Liver (tissue), 9 donors: Measurements from ENCODE around the gene PDZD2. TPM values are rescaled to one million over a fixed set of nuclear protein-coding genes. Genes with fewer than 3 reads are reported as not detected.

Experiments
- DNase-seq: peaks from one replicate; pipeline ENCODE4 v3.0.0-alpha.2; 2017; ENCODE audit warnings: low spot score
- H3K27ac ChIP-seq, 2 donors: one replicate each; pipeline ENCODE4 v1.7.0; 2013; ENCODE audit warnings: inconsistent platforms in 2 of 2, low read length in 2 of 2, control low read depth in 1 of 2, low read depth in 1 of 2, mild to moderate bottlenecking in 1 of 2
- H3K27me3 ChIP-seq, 4 donors: one replicate each; pipeline versions ENCODE4 v1.6.1 to v1.7.0; 2013; ENCODE audit warnings: low read length in 3 of 4, inconsistent platforms in 1 of 4, mild to moderate bottlenecking in 1 of 4, moderate library complexity in 1 of 4; ENCODE audit not compliant: control insufficient read depth in 4 of 4, insufficient read depth in 4 of 4
- H3K36me3 ChIP-seq, 4 donors: one replicate each; pipeline versions ENCODE4 v1.6.1 to v1.7.0; 2013; ENCODE audit warnings: low read length in 3 of 4, mild to moderate bottlenecking in 3 of 4, low read depth in 1 of 4, moderate library complexity in 1 of 4; ENCODE audit not compliant: control insufficient read depth in 4 of 4, insufficient read depth in 3 of 4
- H3K4me1 ChIP-seq, 4 donors: one replicate each; pipeline versions ENCODE4 v1.6.1 to v1.7.0; 2013; ENCODE audit warnings: low read length in 3 of 4, mild to moderate bottlenecking in 3 of 4, moderate library complexity in 1 of 4; ENCODE audit not compliant: control insufficient read depth in 4 of 4, insufficient read depth in 4 of 4
- H3K4me3 ChIP-seq, 3 donors: one replicate each; pipeline versions ENCODE4 v1.6.1 to v1.7.0; 2013; ENCODE audit warnings: low read length in 3 of 3, control low read depth in 1 of 3, low read depth in 1 of 3, mild to moderate bottlenecking in 1 of 3
- H3K9ac ChIP-seq, 2 donors: one replicate each; pipeline ENCODE4 v1.7.0; 2013; ENCODE audit warnings: low read length in 2 of 2, mild to moderate bottlenecking in 2 of 2, moderate library complexity in 2 of 2, control low read depth in 1 of 2, low read depth in 1 of 2
- H3K9me3 ChIP-seq, 4 donors: one replicate each; pipeline versions ENCODE4 v1.6.1 to v1.7.0; 2013; ENCODE audit warnings: low read length in 3 of 4; ENCODE audit not compliant: control insufficient read depth in 4 of 4
- EGR1 ChIP-seq, 2 donors: IDR thresholded peaks; 2 replicates each; pipeline ENCODE4 v1.6.1; 2016 to 2018; ENCODE audit warnings: antibody characterized with exemption in 2 of 2, low read depth in 2 of 2
- FOXA1 ChIP-seq: IDR thresholded peaks from 2 replicates; pipeline ENCODE4 v1.6.1; 2016; ENCODE audit warnings: antibody characterized with exemption
- FOXA2 ChIP-seq: IDR thresholded peaks from 2 replicates; pipeline ENCODE4 v1.6.1; 2016; ENCODE audit warnings: antibody characterized with exemption
- GABPA ChIP-seq, 2 donors: IDR thresholded peaks in 1 of 2; conservative IDR thresholded peaks in 1 of 2; 2 replicates each; pipeline ENCODE4 v1.6.1; 2016; ENCODE audit warnings: antibody characterized with exemption in 2 of 2, mild to moderate bottlenecking in 1 of 2, moderate library complexity in 1 of 2
- HNF4A ChIP-seq, 2 donors: conservative IDR thresholded peaks; 2 replicates each; pipeline ENCODE4 v1.6.1; 2016; ENCODE audit warnings: antibody characterized with exemption in 2 of 2, mild to moderate bottlenecking in 2 of 2
- HNF4G ChIP-seq: IDR thresholded peaks from 2 replicates; pipeline ENCODE4 v1.6.1; 2016; ENCODE audit warnings: antibody characterized with exemption
- JUND ChIP-seq, 2 donors: IDR thresholded peaks; 2 replicates each; pipeline ENCODE4 v1.6.1; 2016; ENCODE audit warnings: antibody characterized with exemption in 2 of 2
- RAD21 ChIP-seq, 2 donors: IDR thresholded peaks; 2 replicates each; pipeline ENCODE4 v1.6.1; 2016; ENCODE audit warnings: antibody characterized with exemption in 2 of 2, mild to moderate bottlenecking in 2 of 2
- RXRA ChIP-seq, 2 donors: IDR thresholded peaks; 2 replicates each; pipeline ENCODE4 v1.6.1; 2017 to 2018; ENCODE audit warnings: antibody characterized with exemption in 2 of 2, mild to moderate bottlenecking in 1 of 2
- SP1 ChIP-seq: IDR thresholded peaks from 2 replicates; pipeline ENCODE4 v1.6.1; 2018; ENCODE audit warnings: antibody characterized with exemption, mild to moderate bottlenecking
- TAF1 ChIP-seq: conservative IDR thresholded peaks from 2 replicates; pipeline ENCODE4 v1.6.1; 2016; ENCODE audit warnings: antibody characterized with exemption, mild to moderate bottlenecking
- YY1 ChIP-seq: IDR thresholded peaks from 2 replicates; pipeline ENCODE4 v1.6.1; 2016; ENCODE audit warnings: antibody characterized with exemption, mild to moderate bottlenecking
- WGBS: extraction: QIAGEN DNeasy Blood & Tissue Kit; methylation state at CpG from one replicate; pipeline ENCODE4 v1.1.7; 2013; 5-methylcytosine and 5-hydroxymethylcytosine counted together
- polyA plus RNA-seq, 2 donors: library from polyadenylated mRNA; stranded (reverse) in 1 of 2; unstranded in 1 of 2; fragments of 200-250 nt in 1 of 2; fragments of >200 nt in 1 of 2; fragmentation: Nextera tagmentation in 1 of 2; extraction: Ambion mirVana in 1 of 2; gene quantifications; one replicate each; pipeline versions ENCODE4 v1.2.1 to v1.2.3, GENCODE V29; 2013 to 2015
- total RNA-seq, 2 donors: library from RNA; depleted of rRNA; stranded (reverse); fragments of >200 nt; gene quantifications; one replicate each; pipeline ENCODE4 v1.2.3, GENCODE V29; 2014
- TF ChIP-seq, protein P1 (sequence below): IDR thresholded peaks from 2 replicates; pipeline ENCODE4 v1.6.1; 2016; ENCODE audit warnings: antibody characterized with exemption
- TF ChIP-seq, protein P2 (sequence below): IDR thresholded peaks from 2 replicates; pipeline ENCODE4 v1.6.1; 2016; ENCODE audit warnings: antibody characterized with exemption
- TF ChIP-seq, protein P3 (sequence below): IDR thresholded peaks from 2 replicates; pipeline ENCODE4 v1.6.1; 2016; ENCODE audit warnings: antibody characterized with exemption, mild to moderate bottlenecking
- TF ChIP-seq, protein P4 (sequence below): fragments of 150-350 bp; IDR thresholded peaks from 2 replicates; pipeline ENCODE4 v1.5.1; 2017; ENCODE audit warnings: improper control_type of control experiment, low read depth, low read length; ENCODE audit not compliant: missing input control
- TF ChIP-seq, protein P5 (sequence below): IDR thresholded peaks from 2 replicates; pipeline ENCODE4 v1.6.1; 2016; ENCODE audit warnings: antibody characterized with exemption
- donor health status: healthy.
- donor health status: healthy.
- donor health status: healthy.
- donor health status: healthy.
- donor health status: healthy.

Gene PDZD2
- total and polyA plus RNA-seq, 4 donors = 0.27 to 1.1 (median 0.54) TPM

DNA sequence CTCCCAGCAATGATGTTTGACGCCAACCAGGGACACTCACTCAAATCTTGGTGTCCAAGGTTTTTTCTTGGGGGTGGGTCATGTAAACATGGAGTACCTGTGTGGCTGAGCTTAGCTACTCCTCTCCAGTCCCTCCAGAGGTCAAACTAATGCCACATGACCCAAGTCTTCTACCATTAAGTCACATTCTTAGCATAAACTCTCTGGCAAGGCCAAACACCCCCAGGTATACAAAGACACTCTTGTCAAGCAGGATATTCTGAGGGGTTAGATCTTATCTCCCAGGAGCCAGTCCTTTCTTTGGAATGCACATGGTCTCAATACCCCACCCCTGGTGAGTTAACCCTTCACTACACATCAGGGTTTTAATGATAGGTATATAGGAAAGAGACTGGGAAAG lies 161.4 kb downstream of the PDZD2 start:
- no peak for TF ChIP-seq FOXA2
- TF ChIP-seq, protein P1, sequence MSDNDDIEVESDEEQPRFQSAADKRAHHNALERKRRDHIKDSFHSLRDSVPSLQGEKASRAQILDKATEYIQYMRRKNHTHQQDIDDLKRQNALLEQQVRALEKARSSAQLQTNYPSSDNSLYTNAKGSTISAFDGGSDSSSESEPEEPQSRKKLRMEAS = no peak
- TF ChIP-seq, protein P2, sequence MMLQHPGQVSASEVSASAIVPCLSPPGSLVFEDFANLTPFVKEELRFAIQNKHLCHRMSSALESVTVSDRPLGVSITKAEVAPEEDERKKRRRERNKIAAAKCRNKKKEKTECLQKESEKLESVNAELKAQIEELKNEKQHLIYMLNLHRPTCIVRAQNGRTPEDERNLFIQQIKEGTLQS = no peak
- no peak for TF ChIP-seq RAD21 (IDR thresholded peaks at IDR 0.05)
- TF ChIP-seq, protein P3, sequence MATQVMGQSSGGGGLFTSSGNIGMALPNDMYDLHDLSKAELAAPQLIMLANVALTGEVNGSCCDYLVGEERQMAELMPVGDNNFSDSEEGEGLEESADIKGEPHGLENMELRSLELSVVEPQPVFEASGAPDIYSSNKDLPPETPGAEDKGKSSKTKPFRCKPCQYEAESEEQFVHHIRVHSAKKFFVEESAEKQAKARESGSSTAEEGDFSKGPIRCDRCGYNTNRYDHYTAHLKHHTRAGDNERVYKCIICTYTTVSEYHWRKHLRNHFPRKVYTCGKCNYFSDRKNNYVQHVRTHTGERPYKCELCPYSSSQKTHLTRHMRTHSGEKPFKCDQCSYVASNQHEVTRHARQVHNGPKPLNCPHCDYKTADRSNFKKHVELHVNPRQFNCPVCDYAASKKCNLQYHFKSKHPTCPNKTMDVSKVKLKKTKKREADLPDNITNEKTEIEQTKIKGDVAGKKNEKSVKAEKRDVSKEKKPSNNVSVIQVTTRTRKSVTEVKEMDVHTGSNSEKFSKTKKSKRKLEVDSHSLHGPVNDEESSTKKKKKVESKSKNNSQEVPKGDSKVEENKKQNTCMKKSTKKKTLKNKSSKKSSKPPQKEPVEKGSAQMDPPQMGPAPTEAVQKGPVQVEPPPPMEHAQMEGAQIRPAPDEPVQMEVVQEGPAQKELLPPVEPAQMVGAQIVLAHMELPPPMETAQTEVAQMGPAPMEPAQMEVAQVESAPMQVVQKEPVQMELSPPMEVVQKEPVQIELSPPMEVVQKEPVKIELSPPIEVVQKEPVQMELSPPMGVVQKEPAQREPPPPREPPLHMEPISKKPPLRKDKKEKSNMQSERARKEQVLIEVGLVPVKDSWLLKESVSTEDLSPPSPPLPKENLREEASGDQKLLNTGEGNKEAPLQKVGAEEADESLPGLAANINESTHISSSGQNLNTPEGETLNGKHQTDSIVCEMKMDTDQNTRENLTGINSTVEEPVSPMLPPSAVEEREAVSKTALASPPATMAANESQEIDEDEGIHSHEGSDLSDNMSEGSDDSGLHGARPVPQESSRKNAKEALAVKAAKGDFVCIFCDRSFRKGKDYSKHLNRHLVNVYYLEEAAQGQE = no peak
- no peak for TF ChIP-seq EGR1 (IDR thresholded peaks at IDR 0.05; ENCODE audit: low read depth in 2 of 2)
- TF ChIP-seq HNF4A (conservative IDR thresholded peaks at IDR 0.05) = no peak
- TF ChIP-seq, protein P4, sequence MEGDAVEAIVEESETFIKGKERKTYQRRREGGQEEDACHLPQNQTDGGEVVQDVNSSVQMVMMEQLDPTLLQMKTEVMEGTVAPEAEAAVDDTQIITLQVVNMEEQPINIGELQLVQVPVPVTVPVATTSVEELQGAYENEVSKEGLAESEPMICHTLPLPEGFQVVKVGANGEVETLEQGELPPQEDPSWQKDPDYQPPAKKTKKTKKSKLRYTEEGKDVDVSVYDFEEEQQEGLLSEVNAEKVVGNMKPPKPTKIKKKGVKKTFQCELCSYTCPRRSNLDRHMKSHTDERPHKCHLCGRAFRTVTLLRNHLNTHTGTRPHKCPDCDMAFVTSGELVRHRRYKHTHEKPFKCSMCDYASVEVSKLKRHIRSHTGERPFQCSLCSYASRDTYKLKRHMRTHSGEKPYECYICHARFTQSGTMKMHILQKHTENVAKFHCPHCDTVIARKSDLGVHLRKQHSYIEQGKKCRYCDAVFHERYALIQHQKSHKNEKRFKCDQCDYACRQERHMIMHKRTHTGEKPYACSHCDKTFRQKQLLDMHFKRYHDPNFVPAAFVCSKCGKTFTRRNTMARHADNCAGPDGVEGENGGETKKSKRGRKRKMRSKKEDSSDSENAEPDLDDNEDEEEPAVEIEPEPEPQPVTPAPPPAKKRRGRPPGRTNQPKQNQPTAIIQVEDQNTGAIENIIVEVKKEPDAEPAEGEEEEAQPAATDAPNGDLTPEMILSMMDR = no peak
- TF ChIP-seq HNF4G = no peak
- TF ChIP-seq JUND (IDR thresholded peaks at IDR 0.05) = no peak
- no peak for TF ChIP-seq RXRA (IDR thresholded peaks at IDR 0.05)
- no peak for TF ChIP-seq FOXA1
- H3K4me1 ChIP-seq = no peaks in the 10 kb centered on the region
- peaks cover 0 to 2% (median 0%) of the 10 kb centered on the region in 4 donors for H3K27me3 ChIP-seq
- H3K9me3 ChIP-seq = no peaks in the 10 kb centered on the region
- WGBS = 88% methylated on average over 1 of the region's 1 CpG
- H3K9ac ChIP-seq = no peak overlapping the region
- no peak overlapping the region for H3K27ac ChIP-seq
- no peak for DNase-seq
- H3K36me3 ChIP-seq = no peaks in the 10 kb centered on the region
- no peak overlapping the region for H3K4me3 ChIP-seq

DNA sequence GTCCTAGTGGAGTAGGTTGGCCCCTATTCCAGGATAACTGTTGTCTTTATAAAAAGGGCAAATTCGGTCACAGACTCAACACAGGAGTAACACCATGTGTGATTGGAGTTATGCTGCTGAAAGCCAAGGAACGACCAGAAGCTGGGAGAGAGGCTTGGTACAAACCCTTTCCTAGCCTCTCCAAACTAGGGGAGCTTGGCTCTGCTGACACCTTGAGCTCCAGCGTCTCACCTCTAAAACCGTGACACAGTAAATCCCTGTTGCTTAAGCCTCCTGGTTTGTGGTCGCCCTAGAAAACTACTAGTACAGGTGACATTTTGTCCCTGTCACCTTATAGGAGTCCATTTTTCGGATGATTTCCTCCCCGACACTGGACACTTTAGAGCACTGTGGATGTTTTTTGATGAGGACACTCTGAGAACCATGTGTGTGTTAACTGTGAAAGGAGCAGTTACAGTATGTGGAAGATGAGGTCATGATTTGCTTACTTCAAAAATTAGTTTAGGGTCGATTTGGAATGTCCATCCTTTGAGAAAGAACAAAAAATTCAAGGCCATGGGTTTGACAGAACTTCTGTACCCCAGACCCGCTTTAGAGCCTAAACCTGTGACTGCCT lies 167.0 kb downstream of the PDZD2 start:
- H3K36me3 ChIP-seq = no peaks in the 10 kb centered on the region
- H3K27ac ChIP-seq = no peak overlapping the region
- H3K27me3 ChIP-seq = peaks cover 0 to 6% (median 0%) of the 10 kb centered on the region in 4 donors
- WGBS = 62% methylated on average over 9 of the region's 9 CpGs
- DNase-seq = no peak
- no peak overlapping the region for H3K9ac ChIP-seq
- no peaks in the 10 kb centered on the region for H3K4me1 ChIP-seq
- no peaks in the 10 kb centered on the region for H3K9me3 ChIP-seq
- no peak overlapping the region for H3K4me3 ChIP-seq
- TF ChIP-seq, protein P3 = no peak
- no peak for TF ChIP-seq SP1
- no peak for TF ChIP-seq TAF1
- no peak for TF ChIP-seq RAD21 (IDR thresholded peaks at IDR 0.05)
- TF ChIP-seq HNF4G = no peak
- TF ChIP-seq, protein P5, sequence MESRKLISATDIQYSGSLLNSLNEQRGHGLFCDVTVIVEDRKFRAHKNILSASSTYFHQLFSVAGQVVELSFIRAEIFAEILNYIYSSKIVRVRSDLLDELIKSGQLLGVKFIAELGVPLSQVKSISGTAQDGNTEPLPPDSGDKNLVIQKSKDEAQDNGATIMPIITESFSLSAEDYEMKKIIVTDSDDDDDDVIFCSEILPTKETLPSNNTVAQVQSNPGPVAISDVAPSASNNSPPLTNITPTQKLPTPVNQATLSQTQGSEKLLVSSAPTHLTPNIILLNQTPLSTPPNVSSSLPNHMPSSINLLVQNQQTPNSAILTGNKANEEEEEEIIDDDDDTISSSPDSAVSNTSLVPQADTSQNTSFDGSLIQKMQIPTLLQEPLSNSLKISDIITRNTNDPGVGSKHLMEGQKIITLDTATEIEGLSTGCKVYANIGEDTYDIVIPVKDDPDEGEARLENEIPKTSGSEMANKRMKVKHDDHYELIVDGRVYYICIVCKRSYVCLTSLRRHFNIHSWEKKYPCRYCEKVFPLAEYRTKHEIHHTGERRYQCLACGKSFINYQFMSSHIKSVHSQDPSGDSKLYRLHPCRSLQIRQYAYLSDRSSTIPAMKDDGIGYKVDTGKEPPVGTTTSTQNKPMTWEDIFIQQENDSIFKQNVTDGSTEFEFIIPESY = no peak
- no peak for TF ChIP-seq FOXA2
- TF ChIP-seq GABPA (IDR thresholded peaks at IDR 0.05 in 1 of 2, conservative IDR thresholded peaks at IDR 0.05 in 1 of 2) = no peak
- TF ChIP-seq FOXA1 = no peak
- no peak for TF ChIP-seq HNF4A (conservative IDR thresholded peaks at IDR 0.05)
- TF ChIP-seq, protein P1 = no peak
- TF ChIP-seq, protein P2 = no peak
- no peak for TF ChIP-seq EGR1 (IDR thresholded peaks at IDR 0.05; ENCODE audit: low read depth in 2 of 2)
- no peak for TF ChIP-seq RXRA (IDR thresholded peaks at IDR 0.05)
- TF ChIP-seq YY1 = no peak
